PC-9 (cell line): ENCODE measurements around the gene EIF5AL1.

Experiments
- EZH2 ChIP-seq: fragments of 200-600 bp; sonication (generic); IDR thresholded peaks from 2 replicates; pipeline ENCODE4 v1.8.0; 2017; ENCODE audit warnings: antibody characterized with exemption, low read depth
- TF ChIP-seq, protein P1 (sequence below): fragments of 200-600 bp; sonication (generic); conservative IDR thresholded peaks from 2 replicates; pipeline ENCODE4 v1.6.1; 2017; ENCODE audit warnings: mixed run types, antibody characterized with exemption, mild to moderate bottlenecking, moderate library complexity

DNA sequence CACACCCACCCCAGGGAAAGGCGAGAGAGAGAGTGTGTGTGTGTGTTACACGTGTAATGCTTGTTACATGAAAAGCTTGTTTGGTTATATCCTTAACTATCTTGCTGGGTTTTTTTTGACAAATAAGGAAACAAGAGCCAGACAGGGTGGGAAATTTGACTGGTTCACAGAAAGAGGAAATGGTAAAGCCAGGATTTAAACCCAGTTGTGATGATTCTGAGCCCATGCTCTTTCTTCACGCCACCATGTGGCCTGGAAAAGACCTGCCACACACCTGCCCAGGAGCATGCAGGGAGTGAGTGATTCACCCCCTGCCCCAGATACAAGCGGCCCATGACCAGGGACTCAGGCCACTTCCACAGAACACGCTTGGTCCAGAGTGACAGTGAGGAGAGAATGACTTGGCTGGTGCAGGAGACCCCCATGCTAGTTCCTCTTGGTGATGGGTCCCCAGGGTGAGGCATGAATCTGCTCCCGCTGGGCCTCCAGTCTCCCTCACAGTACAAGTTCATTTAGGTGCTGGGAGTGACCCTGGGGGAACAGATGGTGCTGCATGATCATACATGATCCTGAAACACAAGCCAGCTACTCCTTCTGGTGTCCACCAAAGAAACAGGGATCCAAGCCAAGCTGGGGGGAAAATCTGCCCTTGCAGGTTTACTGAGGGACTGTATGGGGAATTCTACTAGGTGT is 21.0 kb upstream of the EIF5AL1 start:
- TF ChIP-seq, protein P1, sequence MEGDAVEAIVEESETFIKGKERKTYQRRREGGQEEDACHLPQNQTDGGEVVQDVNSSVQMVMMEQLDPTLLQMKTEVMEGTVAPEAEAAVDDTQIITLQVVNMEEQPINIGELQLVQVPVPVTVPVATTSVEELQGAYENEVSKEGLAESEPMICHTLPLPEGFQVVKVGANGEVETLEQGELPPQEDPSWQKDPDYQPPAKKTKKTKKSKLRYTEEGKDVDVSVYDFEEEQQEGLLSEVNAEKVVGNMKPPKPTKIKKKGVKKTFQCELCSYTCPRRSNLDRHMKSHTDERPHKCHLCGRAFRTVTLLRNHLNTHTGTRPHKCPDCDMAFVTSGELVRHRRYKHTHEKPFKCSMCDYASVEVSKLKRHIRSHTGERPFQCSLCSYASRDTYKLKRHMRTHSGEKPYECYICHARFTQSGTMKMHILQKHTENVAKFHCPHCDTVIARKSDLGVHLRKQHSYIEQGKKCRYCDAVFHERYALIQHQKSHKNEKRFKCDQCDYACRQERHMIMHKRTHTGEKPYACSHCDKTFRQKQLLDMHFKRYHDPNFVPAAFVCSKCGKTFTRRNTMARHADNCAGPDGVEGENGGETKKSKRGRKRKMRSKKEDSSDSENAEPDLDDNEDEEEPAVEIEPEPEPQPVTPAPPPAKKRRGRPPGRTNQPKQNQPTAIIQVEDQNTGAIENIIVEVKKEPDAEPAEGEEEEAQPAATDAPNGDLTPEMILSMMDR = peak; percentile 36; the same call in 1 of the 2 replicates
- TF ChIP-seq EZH2 = no peak
